ENCODE data around the gene B9D1. TPM values are rescaled to one million over a fixed set of nuclear protein-coding genes. Genes with fewer than 3 reads are reported as not detected.

The B9D1 gene
- total RNA-seq, 4 donors from 2014 or later = 4.6 to 25.1 (median 10.5) TPM

- TF ChIP-seq, protein P1, sequence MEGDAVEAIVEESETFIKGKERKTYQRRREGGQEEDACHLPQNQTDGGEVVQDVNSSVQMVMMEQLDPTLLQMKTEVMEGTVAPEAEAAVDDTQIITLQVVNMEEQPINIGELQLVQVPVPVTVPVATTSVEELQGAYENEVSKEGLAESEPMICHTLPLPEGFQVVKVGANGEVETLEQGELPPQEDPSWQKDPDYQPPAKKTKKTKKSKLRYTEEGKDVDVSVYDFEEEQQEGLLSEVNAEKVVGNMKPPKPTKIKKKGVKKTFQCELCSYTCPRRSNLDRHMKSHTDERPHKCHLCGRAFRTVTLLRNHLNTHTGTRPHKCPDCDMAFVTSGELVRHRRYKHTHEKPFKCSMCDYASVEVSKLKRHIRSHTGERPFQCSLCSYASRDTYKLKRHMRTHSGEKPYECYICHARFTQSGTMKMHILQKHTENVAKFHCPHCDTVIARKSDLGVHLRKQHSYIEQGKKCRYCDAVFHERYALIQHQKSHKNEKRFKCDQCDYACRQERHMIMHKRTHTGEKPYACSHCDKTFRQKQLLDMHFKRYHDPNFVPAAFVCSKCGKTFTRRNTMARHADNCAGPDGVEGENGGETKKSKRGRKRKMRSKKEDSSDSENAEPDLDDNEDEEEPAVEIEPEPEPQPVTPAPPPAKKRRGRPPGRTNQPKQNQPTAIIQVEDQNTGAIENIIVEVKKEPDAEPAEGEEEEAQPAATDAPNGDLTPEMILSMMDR (IDR thresholded peaks at IDR 0.05; ENCODE audit: low read depth) = no peak
These were observed 24.2 kb downstream of the B9D1 start for GRCh38 chr17:19338031-19338990.

DNA sequence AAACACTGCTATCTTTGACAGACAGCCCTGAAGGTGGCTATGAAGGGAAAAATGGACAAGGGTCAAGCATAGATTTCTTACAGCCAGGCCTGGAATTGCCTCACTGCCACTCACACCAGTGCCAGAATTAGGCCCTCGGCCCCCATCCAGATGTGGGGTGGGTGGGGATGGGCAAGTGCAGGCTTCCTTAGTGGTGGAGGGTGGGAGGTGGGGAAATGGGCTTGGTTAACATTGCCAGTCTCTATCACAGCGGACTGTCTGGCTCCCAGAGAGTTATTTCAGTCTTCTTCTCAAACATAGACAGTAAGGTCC lies 24.9 kb downstream of the B9D1 start:
- TF ChIP-seq, protein P1 (IDR thresholded peaks at IDR 0.05; ENCODE audit: low read depth) = no peak

DNA sequence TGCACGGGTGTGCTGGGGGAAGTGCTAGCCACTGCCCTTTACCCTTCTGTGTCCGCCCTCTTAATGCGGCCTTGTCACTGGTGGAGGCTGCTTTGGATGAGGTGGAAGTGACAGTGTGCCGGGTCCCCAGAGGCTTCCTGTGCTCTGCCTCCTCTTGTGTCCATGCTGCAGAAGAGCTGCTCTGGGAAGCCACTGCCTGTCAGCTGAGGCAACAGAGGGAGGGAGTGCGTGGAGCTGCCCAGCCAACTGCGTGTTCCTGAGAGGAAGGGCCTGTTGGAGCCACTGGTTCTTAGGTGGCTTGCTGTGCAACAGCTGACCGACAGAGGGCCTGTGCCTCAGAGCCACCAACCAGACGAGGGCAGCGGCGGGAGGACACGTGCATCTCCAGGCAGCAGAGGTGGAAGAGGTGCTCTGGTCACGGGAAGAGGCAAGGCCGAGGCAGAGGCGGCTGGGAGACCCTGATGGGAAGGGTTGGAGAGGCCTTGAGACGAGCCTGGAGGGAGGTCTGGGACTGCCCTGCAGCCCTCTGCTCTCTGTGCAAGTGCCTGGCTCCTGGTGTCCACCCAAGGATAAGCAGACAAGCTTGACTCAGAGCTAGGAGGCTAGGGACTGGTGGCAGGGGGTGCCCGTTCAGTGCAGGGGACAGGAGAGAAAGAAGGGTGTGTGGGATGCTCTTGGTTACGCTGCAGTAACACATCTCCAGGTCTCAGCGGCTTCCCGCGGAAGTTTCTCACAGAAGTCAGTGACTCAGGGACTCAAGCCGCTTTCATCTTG lies 25.4 kb downstream of the B9D1 start:
- TF ChIP-seq, protein P1 (IDR thresholded peaks at IDR 0.05; ENCODE audit: low read depth) = no peak

- TF ChIP-seq, protein P1 (IDR thresholded peaks at IDR 0.05; ENCODE audit: low read depth) = no peak
These were observed 26.4 kb downstream of the B9D1 start for GRCh38 chr17:19335951-19336631.

- TF ChIP-seq, protein P1 (IDR thresholded peaks at IDR 0.05; ENCODE audit: low read depth) = no peak
These were observed 28.2 kb downstream of the B9D1 start for GRCh38 chr17:19334331-19334730.

GRCh38 chr17:19333736-19334290 lies 28.7 kb downstream of the B9D1 start:
- TF ChIP-seq, protein P1 (IDR thresholded peaks at IDR 0.05; ENCODE audit: low read depth) = no peak

Data from subcutaneous adipose tissue (tissue), 4 donors.